Memory B cell (primary cell): Measurements from ENCODE around the gene TYW3.

Experiments used
- ATAC-seq: fragments of 150-1000 bp; cut with Tn5 transposase; 2 replicates; pipeline ENCODE4 v1.10.0; 2021; ENCODE audit warnings: low read depth, mild to moderate bottlenecking, moderate library complexity
- DNase-seq, 2 donors: peaks; one replicate each; pipeline ENCODE4 v3.0.0; 2022; ENCODE audit warnings: low spot score in 2 of 2
- H3K27ac Mint-ChIP-seq: one replicate; pipeline ENCODE4 v1.8.0; 2022; ENCODE audit warnings: mild to moderate bottlenecking, moderate library complexity, mixed read lengths
- H3K27me3 Mint-ChIP-seq: one replicate; pipeline ENCODE4 v1.8.0; 2022; ENCODE audit warnings: mixed read lengths
- H3K36me3 Mint-ChIP-seq: one replicate; pipeline ENCODE4 v1.8.0; 2022; ENCODE audit warnings: mild to moderate bottlenecking, mixed read lengths
- H3K4me1 Mint-ChIP-seq: one replicate; pipeline ENCODE4 v1.8.0; 2022; ENCODE audit warnings: mixed read lengths
- H3K4me3 Mint-ChIP-seq: one replicate; pipeline ENCODE4 v1.8.0; 2022; ENCODE audit warnings: mild to moderate bottlenecking, moderate library complexity, mixed read lengths
- H3K9me3 Mint-ChIP-seq: one replicate; pipeline ENCODE4 v1.8.0; 2022; ENCODE audit warnings: mixed read lengths

Gene TYW3

GRCh38 chr1:74732960-74733603, at the start of gene TYW3, which contains the start of gene CRYZ:
TSS of gene TYW3 (plus strand) at chr1:74733152. CDS start at chr1:74733245, 93 bp downstream.
TSS of gene CRYZ (minus strand) at chr1:74733050. CDS start at chr1:74724821, 8,229 bp downstream.
- ATAC-seq (peak; percentile 82), DNase-seq (peak; percentile 65 to 68)
- Mint-ChIP-seq H3K27me3 (no peaks in the 10 kb centered on the region), H3K9me3 (no peaks in the 10 kb centered on the region), H3K4me3 (peak within 1 kb of the TSS; percentile 99), H3K36me3 (peaks cover 16% of the 10 kb centered on the region), H3K27ac (peak within 1 kb of the TSS; percentile 95), H3K4me1 (peaks cover 22% of the 10 kb centered on the region)

- Mint-ChIP-seq H3K27ac (no peak overlapping the region), H3K4me1 (peaks cover 9% of the 10 kb centered on the region)
Observed at GRCh38 chr1:74683656-74684055, 49.3 kb upstream of the TYW3 start.

GRCh38 chr1:74684301-74684700, 48.7 kb upstream of the TYW3 start:
- Mint-ChIP-seq H3K27me3 (no peaks in the 10 kb centered on the region), H3K9me3 (no peaks in the 10 kb centered on the region), H3K4me3 (no peak overlapping the region), H3K36me3 (no peaks in the 10 kb centered on the region), H3K4me1 (peaks cover 9% of the 10 kb centered on the region), H3K27ac (no peak overlapping the region)
- DNase-seq, result no peak
- no peak for ATAC-seq

More at GRCh38 chr1:74683656-74684055, 49.3 kb upstream of the TYW3 start:
- Mint-ChIP-seq H3K4me3 (no peak overlapping the region), H3K9me3 (no peaks in the 10 kb centered on the region), H3K36me3 (no peaks in the 10 kb centered on the region), H3K27me3 (no peaks in the 10 kb centered on the region)
- DNase-seq (no peak), ATAC-seq (no peak)

- no peak overlapping the region for H3K4me3 Mint-ChIP-seq
- H3K4me1 Mint-ChIP-seq, result peaks cover 3% of the 10 kb centered on the region
- H3K9me3 Mint-ChIP-seq, result no peaks in the 10 kb centered on the region
- H3K27ac Mint-ChIP-seq, result no peak overlapping the region
- no peaks in the 10 kb centered on the region for H3K36me3 Mint-ChIP-seq
- DNase-seq, result no peak
- H3K27me3 Mint-ChIP-seq, result no peaks in the 10 kb centered on the region
- no peak for ATAC-seq
Observed at GRCh38 chr1:74686928-74687327, 46.0 kb upstream of the TYW3 start.

- Mint-ChIP-seq H3K9me3 (no peaks in the 10 kb centered on the region), H3K4me1 (peaks cover 3% of the 10 kb centered on the region), H3K27ac (no peak overlapping the region), H3K36me3 (no peaks in the 10 kb centered on the region), H3K4me3 (no peak overlapping the region), H3K27me3 (no peaks in the 10 kb centered on the region)
- ATAC-seq (peak; percentile 26), DNase-seq (peak; percentile 49 to 54)
Observed at GRCh38 chr1:74689621-74690363, 43.2 kb upstream of the TYW3 start.

GRCh38 chr1:74690364-74690696, 42.6 kb upstream of the TYW3 start:
- H3K9me3 Mint-ChIP-seq, result no peaks in the 10 kb centered on the region
- H3K27me3 Mint-ChIP-seq, result no peaks in the 10 kb centered on the region
- H3K27ac Mint-ChIP-seq, result no peak overlapping the region
- no peaks in the 10 kb centered on the region for H3K36me3 Mint-ChIP-seq
- ATAC-seq, result no peak
- DNase-seq, result no peak
- peaks cover 3% of the 10 kb centered on the region for H3K4me1 Mint-ChIP-seq
- H3K4me3 Mint-ChIP-seq, result no peak overlapping the region

GRCh38 chr1:74690909-74691308, 42.0 kb upstream of the TYW3 start:
- Mint-ChIP-seq H3K27me3 (no peaks in the 10 kb centered on the region), H3K9me3 (no peaks in the 10 kb centered on the region), H3K36me3 (no peaks in the 10 kb centered on the region), H3K27ac (no peak overlapping the region), H3K4me3 (no peak overlapping the region), H3K4me1 (peaks cover 3% of the 10 kb centered on the region)
- DNase-seq (no peak), ATAC-seq (no peak)

GRCh38 chr1:74693473-74693872, 39.5 kb upstream of the TYW3 start:
- Mint-ChIP-seq H3K27ac (no peak overlapping the region), H3K27me3 (no peaks in the 10 kb centered on the region), H3K36me3 (no peaks in the 10 kb centered on the region), H3K4me1 (peaks cover 3% of the 10 kb centered on the region), H3K9me3 (no peaks in the 10 kb centered on the region), H3K4me3 (no peak overlapping the region)
- DNase-seq (no peak), ATAC-seq (no peak)

- DNase-seq, result no peak
- ATAC-seq, result no peak
- H3K4me1 Mint-ChIP-seq, result no peaks in the 10 kb centered on the region
- H3K36me3 Mint-ChIP-seq, result peaks cover 7% of the 10 kb centered on the region
- no peaks in the 10 kb centered on the region for H3K9me3 Mint-ChIP-seq
- H3K27me3 Mint-ChIP-seq, result no peaks in the 10 kb centered on the region
- no peak overlapping the region for H3K4me3 Mint-ChIP-seq
- H3K27ac Mint-ChIP-seq, result peak overlapping the region; percentile 30
Observed at GRCh38 chr1:74697832-74698231, 35.1 kb upstream of the TYW3 start.

GRCh38 chr1:74699331-74699730, 33.6 kb upstream of the TYW3 start:
- no peak for ATAC-seq
- H3K9me3 Mint-ChIP-seq, result no peaks in the 10 kb centered on the region

GRCh38 chr1:74703386-74704182, 29.4 kb upstream of the TYW3 start:
- Mint-ChIP-seq H3K36me3 (peaks cover 35% of the 10 kb centered on the region), H3K27ac (no peak overlapping the region), H3K27me3 (no peaks in the 10 kb centered on the region), H3K4me1 (no peaks in the 10 kb centered on the region), H3K4me3 (no peak overlapping the region), H3K9me3 (no peaks in the 10 kb centered on the region)
- DNase-seq, result no peak
- ATAC-seq, result no peak

More at GRCh38 chr1:74699331-74699730, 33.6 kb upstream of the TYW3 start:
- H3K4me1 Mint-ChIP-seq, result no peaks in the 10 kb centered on the region
- DNase-seq, result no peak
- peaks cover 21% of the 10 kb centered on the region for H3K36me3 Mint-ChIP-seq
- no peaks in the 10 kb centered on the region for H3K27me3 Mint-ChIP-seq
- no peak overlapping the region for H3K4me3 Mint-ChIP-seq
- H3K27ac Mint-ChIP-seq, result no peak overlapping the region

GRCh38 chr1:74712881-74713280, 20.1 kb upstream of the TYW3 start:
- no peaks in the 10 kb centered on the region for H3K27me3 Mint-ChIP-seq
- no peak overlapping the region for H3K27ac Mint-ChIP-seq
- H3K9me3 Mint-ChIP-seq, result no peaks in the 10 kb centered on the region
- H3K4me1 Mint-ChIP-seq, result no peaks in the 10 kb centered on the region
- H3K4me3 Mint-ChIP-seq, result no peak overlapping the region
- DNase-seq (no peak), ATAC-seq (no peak)
- peaks cover 31% of the 10 kb centered on the region for H3K36me3 Mint-ChIP-seq

- peaks cover 23% of the 10 kb centered on the region for H3K36me3 Mint-ChIP-seq
- no peaks in the 10 kb centered on the region for H3K9me3 Mint-ChIP-seq
- no peaks in the 10 kb centered on the region for H3K4me1 Mint-ChIP-seq
- H3K4me3 Mint-ChIP-seq, result no peak overlapping the region
- no peak overlapping the region for H3K27ac Mint-ChIP-seq
- no peaks in the 10 kb centered on the region for H3K27me3 Mint-ChIP-seq
- DNase-seq, result no peak
- ATAC-seq, result no peak
Observed at GRCh38 chr1:74713849-74714248, 19.1 kb upstream of the TYW3 start.
